NT2/D1 (cell line): ENCODE measurements around the gene DYRK1B.

Experiments
- SUZ12 ChIP-seq: IDR thresholded peaks from 2 replicates; pipeline ENCODE4 v1.6.1; 2011; ENCODE audit not compliant: insufficient read length, insufficient read depth; ENCODE audit errors: extremely low read depth
- YY1 ChIP-seq: IDR thresholded peaks from 2 replicates; pipeline ENCODE4 v1.6.1; 2011; ENCODE audit not compliant: insufficient read length, insufficient read depth
- ZNF274 ChIP-seq: IDR thresholded peaks from 2 replicates; pipeline ENCODE4 v1.6.1; 2011; ENCODE audit warnings: mild to moderate bottlenecking, low read depth, low read length

GRCh38 chr19:39795001-39795400, 39.0 kb downstream of the DYRK1B start:
- no peak for TF ChIP-seq ZNF274
- TF ChIP-seq SUZ12, result no peak
- TF ChIP-seq YY1, result no peak
